NCI-H510A (cell line): ENCODE results near the gene TMEM31.
"Not testable (repeated sequence)": the region's sequence is repeated elsewhere in the genome, so short reads cannot be mapped to it uniquely, and the experiment has no call there.

Experiments used
- DNase-seq: peaks from one replicate; lab custom pipeline; 2025; lab: John Stamatoyannopoulos, UW

Gene TMEM31

GRCh38 chrX:103726477-103726876 is 15.8 kb downstream of the TMEM31 start:
- DNase-seq = no peak

GRCh38 chrX:103727115-103727514 is 16.4 kb downstream of the TMEM31 start:
- no peak for DNase-seq

- no peak for DNase-seq
Measured at GRCh38 chrX:103729015-103729414, 18.3 kb downstream of the TMEM31 start.

GRCh38 chrX:103730147-103730795 is 19.6 kb downstream of the TMEM31 start:
- DNase-seq = no peak

GRCh38 chrX:103730796-103731493 is 20.2 kb downstream of the TMEM31 start:
- no peak for DNase-seq

GRCh38 chrX:103733017-103733416 is 22.3 kb downstream of the TMEM31 start:
- DNase-seq = no peak

GRCh38 chrX:103734125-103734760 is 23.5 kb downstream of the TMEM31 start:
- no peak for DNase-seq

GRCh38 chrX:103737696-103738095 is 27.0 kb downstream of the TMEM31 start:
- no peak for DNase-seq

- DNase-seq = no peak
Measured at GRCh38 chrX:103739421-103739820, 28.7 kb downstream of the TMEM31 start.

- DNase-seq = no peak
Measured at GRCh38 chrX:103741879-103742278, 31.2 kb downstream of the TMEM31 start.

GRCh38 chrX:103742339-103742738 is 31.6 kb downstream of the TMEM31 start:
- DNase-seq = no peak

- no peak for DNase-seq
Measured at GRCh38 chrX:103747163-103747562, 36.5 kb downstream of the TMEM31 start.

- no peak for DNase-seq
Measured at GRCh38 chrX:103754401-103754800, 43.7 kb downstream of the TMEM31 start.

- DNase-seq = peak; percentile 11
Measured at GRCh38 chrX:103756736-103757135, 46.0 kb downstream of the TMEM31 start.

GRCh38 chrX:103758555-103758954 is 47.8 kb downstream of the TMEM31 start:
- DNase-seq = no peak

- not testable (repeated sequence) for DNase-seq
Measured at GRCh38 chrX:103763541-103763940, 52.8 kb downstream of the TMEM31 start.
